HG03575 (cell line): Measurements from ENCODE around the gene DNAAF1.

ENCODE experiments used
- ATAC-seq: cut with Tn5 transposase; IDR thresholded peaks from one replicate; pipeline ENCODE4 v1.9.1; 2021; ENCODE audit not compliant: unreplicated experiment, insufficient number of reproducible peaks, low FRiP score; ENCODE audit errors: extremely low read depth

The DNAAF1 gene

DNA sequence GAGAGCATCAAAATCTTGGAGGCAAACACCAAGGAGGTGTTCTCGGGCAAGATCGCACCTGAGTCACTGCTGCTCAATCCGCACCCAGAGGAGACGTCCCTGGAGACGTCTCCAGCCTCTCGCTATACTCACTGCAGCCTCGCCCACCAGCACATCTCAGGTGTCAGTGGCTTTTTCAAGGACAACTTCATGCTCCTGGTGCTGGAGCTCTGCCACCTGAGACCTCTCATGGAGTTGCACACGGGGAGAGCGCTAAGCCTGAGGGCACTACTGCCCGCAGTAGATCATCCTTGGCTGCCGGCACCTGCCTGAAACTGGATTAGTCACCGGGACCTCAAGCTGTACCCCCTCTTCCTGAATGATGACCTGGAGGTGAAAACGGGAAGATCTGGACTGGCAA lies 25.7 kb upstream of the DNAAF1 start:
- no peak for ATAC-seq

DNA sequence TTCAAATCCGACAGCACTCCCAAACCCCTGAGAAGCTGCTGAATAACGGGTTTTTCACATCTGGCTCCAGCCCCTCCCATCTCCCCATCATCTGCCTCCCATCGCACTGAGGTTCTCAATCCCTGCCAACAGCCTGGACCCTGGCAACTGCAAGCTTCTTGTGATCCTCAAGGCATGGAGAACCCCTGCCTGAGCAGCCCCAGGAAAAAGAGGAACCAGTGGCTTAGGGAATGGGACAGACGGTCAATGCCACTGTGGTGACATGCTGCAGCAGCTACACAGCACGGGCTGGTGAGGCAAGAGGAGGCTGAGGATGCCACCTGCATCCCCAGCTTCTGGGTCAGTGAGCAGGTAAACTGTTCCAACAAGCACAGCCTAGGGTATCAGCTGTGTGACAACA lies 25.1 kb upstream of the DNAAF1 start:
- ATAC-seq = no peak

DNA sequence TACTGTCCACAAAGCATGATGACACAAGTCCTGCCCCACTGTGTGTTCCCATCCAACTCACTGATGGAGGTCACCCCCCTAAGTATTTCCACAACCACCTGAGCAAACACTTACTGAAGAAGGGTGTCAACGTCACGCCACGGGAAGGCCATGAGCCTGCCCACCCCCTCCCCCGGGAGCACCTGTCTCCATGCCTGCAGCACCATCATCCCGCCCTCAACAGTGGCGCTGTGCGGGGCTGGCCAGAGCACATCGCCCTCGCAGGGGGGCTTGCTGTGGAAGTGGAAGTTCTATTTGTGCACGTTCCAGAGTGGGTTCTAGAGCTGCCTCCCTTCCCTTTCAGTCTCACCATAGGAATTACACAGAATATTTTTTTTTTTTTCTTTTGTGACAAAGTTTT lies 24.1 kb upstream of the DNAAF1 start:
- no peak for ATAC-seq

DNA sequence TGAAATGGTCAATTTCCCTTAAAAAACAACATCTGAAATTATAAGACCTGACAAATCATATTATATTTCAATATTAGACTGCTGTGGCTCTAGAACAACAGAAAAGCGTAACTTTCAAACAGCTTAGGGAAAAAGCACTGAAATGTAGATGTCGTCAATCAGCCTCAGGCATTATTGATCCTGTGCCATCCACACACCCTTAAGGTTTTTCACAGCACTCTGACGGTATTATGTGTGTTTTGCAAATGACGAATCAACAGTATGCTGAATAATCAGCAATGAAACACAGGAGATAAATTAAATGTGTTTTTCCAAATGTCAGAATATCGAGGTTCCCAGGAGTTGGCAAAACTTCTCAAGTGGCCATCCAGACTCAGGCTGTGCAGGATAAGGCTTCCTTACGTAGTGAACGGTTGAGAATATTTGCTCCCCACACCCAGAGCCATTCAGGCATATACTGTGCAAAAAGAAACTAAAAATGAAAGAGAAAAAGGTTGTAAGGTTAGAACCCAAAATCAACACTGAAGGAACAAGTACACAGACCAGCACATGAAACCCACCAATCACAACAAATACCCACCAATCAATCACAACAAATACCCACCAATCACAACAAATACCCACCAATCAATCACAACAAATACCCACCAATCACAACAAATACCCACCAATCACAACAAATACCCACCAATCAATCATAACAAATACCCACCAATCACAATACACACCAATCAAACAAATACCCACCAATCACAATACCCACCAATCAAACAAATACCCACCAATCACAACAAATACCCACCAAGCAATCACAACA lies 20.6 kb upstream of the DNAAF1 start:
- ATAC-seq = no peak

DNA sequence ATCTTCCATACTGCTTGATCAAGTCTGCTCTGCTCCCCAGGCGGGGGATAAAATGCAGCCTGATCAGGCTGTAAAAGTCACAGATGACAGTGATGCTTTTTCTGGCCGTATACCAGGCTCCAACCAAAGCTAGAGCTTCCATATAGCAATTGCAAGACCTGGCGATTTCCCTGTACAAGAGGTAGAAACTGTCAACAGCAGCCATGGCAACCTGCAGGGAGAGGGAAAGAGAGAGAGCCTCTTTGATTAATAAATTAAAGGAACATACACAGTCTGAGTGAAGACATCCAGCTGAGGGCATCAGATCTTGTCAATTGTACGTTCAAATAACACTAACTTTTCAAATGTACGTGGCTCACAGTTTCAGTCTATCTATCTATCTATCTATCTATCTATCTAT lies 14.0 kb upstream of the DNAAF1 start:
- no peak for ATAC-seq

DNA sequence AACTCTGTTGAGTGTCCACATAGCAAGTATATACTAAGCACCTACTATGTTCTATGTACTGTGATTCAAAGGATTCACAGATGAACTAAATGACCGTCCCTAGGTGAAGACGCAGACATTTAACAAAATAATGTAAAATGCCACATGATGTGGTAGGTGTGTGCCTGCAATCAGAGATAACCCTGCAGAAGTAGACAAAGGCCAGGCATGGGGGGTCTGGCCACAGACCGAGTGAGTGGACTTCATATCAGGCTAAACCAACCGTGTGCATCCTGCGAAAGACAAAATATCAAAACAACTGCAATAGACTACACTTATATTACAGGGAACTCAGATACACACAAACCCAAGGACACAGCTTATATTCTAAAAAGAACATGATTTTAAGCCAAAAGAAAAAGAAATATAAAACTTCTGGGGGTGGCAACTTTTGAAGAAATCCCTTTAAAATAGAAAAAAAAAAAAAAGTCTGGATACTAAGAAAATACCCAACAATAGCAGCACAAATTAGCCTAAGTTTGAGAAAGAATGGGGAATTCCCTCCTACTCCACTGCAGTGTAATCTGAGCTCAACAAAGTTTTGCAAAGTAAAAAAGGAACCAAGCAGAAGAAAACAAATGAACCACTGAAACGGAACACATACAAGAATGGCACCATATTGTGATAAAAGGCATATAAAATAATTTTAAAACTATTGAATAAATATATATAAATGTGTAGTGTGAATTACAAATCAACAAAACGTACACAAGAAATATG lies 12.4 kb upstream of the DNAAF1 start:
- ATAC-seq = no peak

DNA sequence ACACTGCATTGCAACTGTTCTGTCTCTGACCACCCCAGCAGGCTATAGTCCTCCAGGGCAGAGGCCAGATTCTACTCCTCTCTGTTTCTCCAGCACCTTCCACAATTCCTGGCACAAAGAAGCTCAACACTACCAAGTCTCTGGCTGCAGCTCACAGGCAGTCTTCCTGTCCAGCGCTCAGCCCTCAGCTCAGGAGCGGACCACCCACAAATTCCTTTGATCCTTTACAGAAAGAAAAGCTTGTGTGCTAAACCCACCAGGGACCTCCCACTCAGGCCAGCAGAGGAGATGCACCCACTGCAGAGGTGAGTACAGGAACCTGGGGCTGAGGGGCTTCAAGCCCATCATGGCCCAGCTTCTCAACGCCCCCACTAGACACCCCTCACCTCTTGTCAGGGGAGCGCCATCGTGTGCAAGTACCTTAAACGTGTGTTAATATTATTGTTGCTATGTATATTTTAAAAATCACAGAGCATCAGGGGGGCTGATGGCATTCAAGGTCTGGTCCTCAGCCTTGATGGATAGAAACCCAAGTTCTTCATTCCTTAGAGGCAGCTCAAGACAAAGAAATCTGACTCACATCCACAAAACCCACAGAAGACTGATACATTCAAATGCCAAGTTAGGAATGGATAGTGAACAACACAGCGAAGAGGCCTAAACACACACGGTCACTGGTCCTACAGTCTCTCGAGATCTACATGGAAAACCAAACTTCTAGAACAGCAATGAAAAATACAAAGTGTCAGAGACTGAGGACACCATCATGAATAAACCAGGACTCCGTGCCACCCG lies 8.6 kb upstream of the DNAAF1 start:
- ATAC-seq = no peak

DNA sequence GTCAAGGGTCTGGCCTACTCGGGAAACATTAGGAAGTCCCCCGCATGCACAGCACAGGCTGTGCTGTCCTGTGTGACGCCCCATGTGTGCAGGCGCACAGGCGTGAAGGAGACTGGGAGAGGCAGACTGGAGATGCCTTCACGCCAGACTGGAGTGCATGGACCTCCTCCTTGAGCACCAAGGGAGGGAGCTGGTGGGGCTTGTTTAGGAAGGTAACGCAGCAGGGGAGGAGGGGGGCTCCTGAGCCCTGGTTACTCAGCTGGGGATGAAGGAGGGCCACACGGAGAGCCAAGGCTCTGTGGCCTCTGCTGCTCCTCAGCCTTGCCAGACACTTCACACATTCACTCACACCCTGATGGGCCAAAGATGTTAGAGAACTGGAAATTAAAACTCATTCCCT lies 7.8 kb upstream of the DNAAF1 start:
- ATAC-seq = no peak

DNA sequence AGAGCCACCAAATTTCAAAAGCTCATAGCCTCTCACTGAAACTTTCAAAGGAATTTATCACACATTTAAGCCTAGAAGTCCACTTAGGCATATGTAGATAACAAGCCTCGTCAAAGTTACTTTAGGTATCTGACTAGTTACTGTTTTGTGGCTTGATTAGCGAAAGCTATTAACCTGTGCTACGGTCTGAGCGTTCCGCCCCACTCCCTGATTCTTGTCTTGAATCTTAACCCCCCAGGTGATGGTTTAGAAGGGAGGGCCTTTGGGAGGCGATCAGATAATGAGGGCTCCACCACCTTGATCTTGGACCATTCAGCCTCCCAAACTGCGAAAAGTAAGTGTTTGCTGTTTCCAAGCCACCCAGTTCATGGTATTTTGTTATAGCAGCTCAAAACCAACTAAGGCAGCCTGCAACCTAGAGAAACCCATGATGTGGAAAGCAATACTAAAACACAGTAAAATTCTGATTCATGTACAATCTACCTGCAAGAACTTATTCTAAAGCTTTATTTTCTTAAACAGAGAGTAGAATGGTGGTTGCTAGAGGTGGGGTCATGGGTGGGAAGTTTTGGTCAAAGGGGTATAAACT lies 7.2 kb upstream of the DNAAF1 start:
- ATAC-seq = no peak

DNA sequence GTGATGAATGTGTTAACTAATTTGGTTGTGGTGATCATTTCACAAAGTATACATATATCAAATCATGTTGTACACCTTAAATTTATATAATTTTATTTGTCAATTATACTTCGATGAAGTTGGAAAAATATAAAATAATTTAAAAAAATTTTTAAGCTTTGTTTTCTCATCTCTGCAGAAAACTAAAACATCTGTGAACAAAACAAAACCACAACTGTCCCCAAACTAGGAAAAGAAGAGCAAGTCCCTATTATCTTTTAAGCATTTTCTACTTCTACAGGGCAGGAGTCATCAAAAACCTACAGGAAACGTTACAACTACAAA lies 6.6 kb upstream of the DNAAF1 start:
- no peak for ATAC-seq

DNA sequence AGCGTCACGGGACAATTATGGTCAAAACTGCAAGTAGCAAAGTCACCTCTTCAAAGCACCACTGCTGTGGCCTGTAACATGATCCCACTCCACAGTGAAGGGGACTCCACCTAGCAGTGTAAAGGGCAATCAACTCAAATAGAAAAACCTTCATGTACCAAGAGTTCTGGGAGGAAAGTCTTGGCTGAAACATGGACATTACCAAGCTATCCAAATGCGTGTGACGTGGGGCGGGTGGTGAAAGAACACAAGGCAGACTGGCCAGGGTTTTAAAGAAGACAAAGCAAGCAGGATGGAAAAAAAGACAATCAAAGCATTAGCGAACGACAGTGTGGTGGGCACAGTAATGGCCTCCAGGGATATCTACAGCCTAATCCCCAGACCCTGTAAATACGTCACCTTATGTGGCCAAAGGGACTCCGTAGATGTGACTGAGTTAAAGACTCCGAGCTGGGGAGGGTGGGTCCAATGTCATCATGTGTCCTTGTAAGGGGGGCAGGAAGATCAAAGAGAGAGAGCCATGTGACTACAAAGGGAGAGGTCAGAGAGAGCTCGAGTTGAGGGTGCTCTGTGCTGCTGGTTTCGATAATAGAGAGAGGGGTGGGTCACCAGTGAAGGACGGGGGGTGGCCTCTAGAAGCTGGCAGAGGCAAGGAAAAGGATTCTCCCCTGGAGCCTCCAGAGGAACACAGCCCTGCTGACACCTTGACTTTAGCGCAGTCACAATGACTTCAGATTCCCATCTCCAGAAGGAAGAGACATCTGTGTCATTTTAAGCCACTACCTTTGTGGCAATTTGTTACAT lies 6.1 kb upstream of the DNAAF1 start:
- no peak for ATAC-seq

DNA sequence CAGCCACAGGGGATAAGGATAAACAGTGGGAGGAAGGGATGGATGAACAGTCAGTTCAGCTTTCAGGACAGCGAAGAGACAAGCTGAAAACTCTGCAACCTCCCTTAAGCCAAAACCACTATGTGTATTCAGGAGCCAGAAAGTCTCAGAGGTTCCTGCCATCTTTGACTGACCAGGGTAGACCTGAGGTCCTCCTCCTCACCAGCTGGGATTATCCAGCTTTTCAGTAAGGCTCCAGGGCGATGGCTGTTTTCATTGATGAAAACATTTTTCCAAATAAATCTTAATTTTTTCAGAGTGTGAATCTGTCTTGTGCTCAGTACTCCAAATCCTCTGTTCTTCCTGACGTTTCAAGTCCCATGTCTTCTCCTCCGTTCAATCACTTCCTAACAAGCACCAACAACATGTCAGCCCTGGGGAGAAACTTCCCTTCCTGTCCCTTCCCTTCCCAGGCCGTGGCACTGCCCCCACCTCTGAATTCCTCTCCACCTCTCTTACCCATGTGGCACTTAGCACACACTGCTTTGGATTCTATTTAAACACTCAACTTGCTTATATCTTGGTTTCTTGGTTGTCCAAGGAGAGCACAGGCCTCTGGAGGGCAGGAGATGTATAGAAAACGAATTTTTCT lies 5.4 kb upstream of the DNAAF1 start:
- no peak for ATAC-seq

DNA sequence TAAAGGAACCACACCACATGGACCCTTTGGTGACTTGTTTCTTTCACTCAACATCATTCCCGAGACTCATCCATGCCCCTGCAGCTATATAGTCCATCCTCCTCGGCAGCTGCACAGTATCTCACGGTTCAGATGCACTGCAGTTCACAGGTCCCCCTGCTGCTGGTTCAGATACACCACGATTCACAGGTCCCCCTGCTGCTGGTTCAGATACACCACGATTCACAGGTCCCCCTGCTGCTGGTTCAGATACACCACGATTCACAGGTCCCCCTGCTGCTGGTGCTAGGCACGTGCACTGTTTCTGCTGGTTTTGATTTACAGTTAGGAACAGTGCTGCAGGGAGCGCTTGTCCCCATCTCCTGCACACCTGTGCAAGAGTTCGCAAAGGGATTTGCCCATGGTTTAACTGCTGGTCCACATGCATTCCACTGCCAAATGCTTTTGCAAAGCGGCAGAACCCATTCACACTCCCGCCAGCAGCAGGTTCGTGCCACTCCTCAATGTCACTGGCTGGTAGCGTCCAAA lies 3.9 kb upstream of the DNAAF1 start:
- ATAC-seq = no peak

DNA sequence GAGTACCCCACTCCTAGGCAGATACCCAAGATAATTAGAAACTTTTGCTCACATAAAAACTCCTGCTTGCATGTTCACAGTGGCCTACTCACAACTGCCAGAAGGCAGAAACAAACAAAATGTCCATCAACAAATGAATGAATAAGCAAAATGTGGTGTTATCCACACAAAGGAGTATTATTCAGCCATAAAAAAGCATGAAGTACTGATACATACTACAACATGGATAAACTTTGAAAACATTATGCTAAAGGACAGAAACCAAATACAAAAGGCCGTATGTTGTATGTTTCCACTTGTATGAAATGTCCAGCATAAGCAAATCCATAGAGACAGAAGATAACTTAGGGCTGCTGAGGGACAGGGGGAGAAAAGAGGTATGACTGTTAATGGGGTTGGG lies 2.0 kb upstream of the DNAAF1 start:
- ATAC-seq = no peak

DNA sequence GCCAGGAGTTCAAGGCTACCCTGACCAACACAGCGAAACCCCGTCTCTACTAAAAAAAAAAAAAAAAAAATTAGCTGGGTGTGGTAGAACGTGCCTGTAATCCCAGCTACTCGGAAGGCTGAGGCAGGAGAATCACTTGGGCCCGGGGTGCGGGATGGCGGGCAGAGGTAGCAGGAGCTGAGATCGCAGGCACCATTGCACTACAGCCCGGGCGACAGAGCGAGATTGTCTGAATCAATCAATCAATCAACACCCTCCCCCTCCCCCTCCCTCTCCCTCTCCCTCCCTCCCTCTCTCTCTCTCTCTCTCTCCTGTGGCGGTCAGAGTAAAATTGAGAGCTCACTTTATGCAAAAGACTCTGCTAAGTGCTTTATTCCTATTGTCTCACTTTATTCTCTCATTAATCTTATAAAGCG lies 1.3 kb upstream of the DNAAF1 start:
- no peak for ATAC-seq

DNA sequence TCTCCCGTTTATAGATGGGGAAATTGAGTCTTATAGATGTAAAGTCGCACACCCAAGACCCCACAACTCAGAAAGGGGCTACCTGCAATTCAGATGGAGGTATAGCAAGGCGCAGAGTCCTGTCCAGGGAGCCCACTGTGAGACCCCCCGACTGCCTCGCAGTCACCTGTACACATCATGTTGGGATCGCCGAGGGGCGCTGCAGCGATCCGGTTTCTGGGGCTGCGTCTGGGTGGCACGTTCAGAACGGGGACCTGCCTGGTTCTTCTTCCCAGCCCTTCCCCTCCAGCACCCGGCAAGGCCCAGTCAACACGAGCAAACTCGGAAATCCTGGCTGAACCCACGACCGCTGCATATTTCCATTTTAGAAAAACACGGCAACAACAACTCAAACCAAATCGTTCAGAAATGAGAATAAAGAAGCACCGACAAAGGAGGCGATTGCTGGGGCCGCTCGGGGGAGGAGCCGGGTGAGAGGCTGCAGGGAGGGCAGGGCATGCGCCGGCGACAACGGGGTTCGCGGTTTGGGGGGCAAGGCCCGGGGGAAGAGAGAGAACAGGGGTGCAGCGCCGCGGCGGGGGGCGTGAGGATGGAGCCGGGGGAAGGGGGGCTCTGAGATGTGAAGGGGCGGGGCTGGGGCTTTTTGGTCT lies 774 bp upstream of the DNAAF1 start:
- ATAC-seq = no peak

DNA sequence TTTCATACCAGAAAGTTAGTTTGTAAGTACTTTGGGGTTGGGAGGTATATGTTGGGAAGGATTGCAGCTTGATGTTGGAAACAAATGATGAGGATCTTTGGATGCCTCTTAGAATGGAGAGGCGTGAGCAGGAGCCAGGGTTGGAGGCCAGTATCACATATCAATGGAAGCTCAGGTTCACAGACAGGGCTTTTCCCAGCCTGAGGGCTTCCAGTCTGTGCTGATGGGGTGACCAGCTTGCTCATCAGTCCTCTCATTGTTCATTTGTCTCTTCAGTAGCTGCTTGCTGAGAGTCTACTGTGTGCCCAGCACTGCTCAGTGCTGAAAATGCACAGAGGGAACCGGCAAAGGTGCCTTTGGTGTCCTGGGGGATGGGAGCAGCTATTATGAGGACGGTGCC lies 5.8 kb downstream of the DNAAF1 start:
- no peak for ATAC-seq
